ENCODE data around the gene FNIP2. TPM values are rescaled to one million over a fixed set of nuclear protein-coding genes. Genes with fewer than 3 reads are reported as not detected.
"Not testable (repeated sequence)": the region's sequence is repeated elsewhere in the genome, so short reads cannot be mapped to it uniquely, and the experiment has no call there.

Gene FNIP2
- total RNA-seq, 1 donor from 2014 or later: 56.0 TPM

DNA sequence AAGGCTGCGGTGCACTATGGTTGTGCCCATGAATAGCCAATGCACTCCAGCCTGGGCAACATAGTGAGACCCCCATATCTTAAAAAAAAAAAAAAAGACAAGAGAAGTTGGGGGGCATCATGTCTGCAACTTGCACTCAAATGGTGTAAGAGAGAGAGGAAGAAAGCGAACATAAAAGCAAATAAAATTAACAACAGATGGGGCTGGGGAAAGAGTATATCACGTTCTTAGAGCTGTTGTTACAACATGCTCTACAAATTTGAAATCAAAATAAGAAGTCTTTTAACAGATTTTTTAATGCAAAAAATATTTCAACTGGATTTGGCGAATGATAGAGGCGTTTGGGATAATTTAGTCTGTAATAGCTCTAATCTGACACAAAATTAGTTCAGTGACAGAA lies 144.9 kb downstream of the FNIP2 start:
- Mint-ChIP-seq H3K27ac (no peak overlapping the region), H3K36me3 (ENCODE audit: insufficient read depth) (peaks cover 2% of the 10 kb centered on the region), H3K9me3 (ENCODE audit: low read depth) (no peaks in the 10 kb centered on the region), H3K4me3 (ENCODE audit: low read depth) (no peak overlapping the region), H3K27me3 (no peaks in the 10 kb centered on the region), H3K4me1 (ENCODE audit: low read depth) (peaks cover 5% of the 10 kb centered on the region)
- TF ChIP-seq, protein P1, sequence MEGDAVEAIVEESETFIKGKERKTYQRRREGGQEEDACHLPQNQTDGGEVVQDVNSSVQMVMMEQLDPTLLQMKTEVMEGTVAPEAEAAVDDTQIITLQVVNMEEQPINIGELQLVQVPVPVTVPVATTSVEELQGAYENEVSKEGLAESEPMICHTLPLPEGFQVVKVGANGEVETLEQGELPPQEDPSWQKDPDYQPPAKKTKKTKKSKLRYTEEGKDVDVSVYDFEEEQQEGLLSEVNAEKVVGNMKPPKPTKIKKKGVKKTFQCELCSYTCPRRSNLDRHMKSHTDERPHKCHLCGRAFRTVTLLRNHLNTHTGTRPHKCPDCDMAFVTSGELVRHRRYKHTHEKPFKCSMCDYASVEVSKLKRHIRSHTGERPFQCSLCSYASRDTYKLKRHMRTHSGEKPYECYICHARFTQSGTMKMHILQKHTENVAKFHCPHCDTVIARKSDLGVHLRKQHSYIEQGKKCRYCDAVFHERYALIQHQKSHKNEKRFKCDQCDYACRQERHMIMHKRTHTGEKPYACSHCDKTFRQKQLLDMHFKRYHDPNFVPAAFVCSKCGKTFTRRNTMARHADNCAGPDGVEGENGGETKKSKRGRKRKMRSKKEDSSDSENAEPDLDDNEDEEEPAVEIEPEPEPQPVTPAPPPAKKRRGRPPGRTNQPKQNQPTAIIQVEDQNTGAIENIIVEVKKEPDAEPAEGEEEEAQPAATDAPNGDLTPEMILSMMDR (IDR thresholded peaks at IDR 0.05; ENCODE audit: unreplicated experiment): no peak
- DNase-seq (ENCODE audit: low spot score, unreplicated experiment): no peak

DNA sequence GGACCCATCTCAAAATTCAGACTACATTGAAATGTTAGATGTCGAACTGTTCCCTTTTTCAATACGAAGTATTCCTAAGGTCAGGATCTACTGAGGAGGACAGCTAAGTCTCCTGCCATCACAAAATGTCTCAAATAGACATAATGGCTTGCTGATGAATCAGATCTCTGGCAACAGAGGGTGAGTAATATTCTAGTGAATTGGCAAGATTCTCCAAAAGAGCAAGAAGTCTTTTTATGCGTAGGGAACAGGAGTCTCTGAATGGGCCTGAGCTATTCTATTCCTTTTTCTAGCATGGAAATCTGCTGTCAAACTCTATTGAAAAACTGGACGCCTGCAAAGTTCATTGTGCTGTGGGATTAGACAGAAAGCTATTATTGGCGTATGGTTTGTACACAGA lies 145.4 kb downstream of the FNIP2 start:
- peaks cover 2% of the 10 kb centered on the region for H3K36me3 Mint-ChIP-seq (ENCODE audit: insufficient read depth)
- no peak overlapping the region for H3K27ac Mint-ChIP-seq
- H3K27me3 Mint-ChIP-seq: no peaks in the 10 kb centered on the region
- no peaks in the 10 kb centered on the region for H3K9me3 Mint-ChIP-seq (ENCODE audit: low read depth)
- TF ChIP-seq, protein P1 (IDR thresholded peaks at IDR 0.05; ENCODE audit: unreplicated experiment): no peak
- H3K4me3 Mint-ChIP-seq (ENCODE audit: low read depth): no peak overlapping the region
- H3K4me1 Mint-ChIP-seq (ENCODE audit: low read depth): peaks cover 5% of the 10 kb centered on the region
- no peak for DNase-seq (ENCODE audit: low spot score, unreplicated experiment)

DNA sequence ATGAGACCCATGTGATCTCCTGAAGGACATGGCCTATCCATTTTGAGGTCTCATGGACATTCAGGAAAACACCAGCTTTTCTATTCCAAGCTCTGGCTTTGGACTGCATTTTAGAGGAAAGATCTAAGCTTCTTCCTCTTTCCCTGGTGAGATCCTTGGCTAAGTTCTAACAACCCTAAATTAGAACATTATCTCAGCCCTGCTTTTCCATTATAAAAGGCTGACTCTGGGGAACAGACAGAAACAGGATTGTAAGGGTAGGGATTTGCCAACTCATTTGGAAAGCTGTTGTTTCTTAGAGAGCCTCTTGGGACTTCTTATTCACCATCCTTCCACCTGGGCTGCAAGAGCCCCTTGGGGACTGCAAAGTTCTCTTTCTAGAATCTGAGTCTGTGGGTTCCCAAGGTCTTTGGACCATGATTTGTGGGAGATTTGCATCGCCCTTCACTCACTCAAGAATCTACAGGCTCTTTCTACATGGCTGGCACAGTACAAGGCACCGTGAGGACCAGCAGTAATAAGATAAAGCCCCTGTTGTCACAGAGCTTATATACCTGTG lies 146.9 kb downstream of the FNIP2 start:
- peaks cover 7% of the 10 kb centered on the region for H3K4me1 Mint-ChIP-seq (ENCODE audit: low read depth)
- no peak overlapping the region for H3K27ac Mint-ChIP-seq
- no peaks in the 10 kb centered on the region for H3K27me3 Mint-ChIP-seq

DNA sequence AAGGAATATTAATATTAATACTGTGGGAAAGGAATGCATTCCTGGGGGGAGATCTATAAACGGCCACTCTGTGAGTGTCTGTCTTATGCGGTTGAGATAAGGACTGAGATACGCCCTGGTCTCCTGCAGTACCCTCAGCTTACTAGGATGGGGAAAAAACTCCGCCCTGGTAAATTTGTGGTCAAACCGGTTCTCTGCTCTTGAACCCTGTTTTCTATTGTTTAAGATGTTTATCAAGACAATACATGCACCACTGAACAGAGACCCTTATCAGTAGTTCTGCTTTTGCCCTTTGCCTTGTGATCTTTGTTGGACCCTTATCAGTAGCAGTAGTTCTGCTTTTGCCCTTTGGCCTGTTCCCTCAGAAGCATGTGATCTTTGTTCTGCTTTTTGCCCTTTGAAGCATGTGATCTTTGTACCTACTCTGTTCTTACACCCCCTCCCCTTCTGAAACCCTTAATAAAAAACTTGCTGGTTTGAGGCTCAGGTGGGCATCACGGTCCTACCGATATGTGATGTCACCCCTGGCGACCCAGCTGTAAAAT lies 151.7 kb downstream of the FNIP2 start:
- DNase-seq (ENCODE audit: low spot score, unreplicated experiment); H3K36me3 Mint-ChIP-seq (ENCODE audit: insufficient read depth); H3K4me3 Mint-ChIP-seq (ENCODE audit: low read depth); H3K27me3 Mint-ChIP-seq; H3K4me1 Mint-ChIP-seq (ENCODE audit: low read depth): not testable (repeated sequence)
- Mint-ChIP-seq H3K27ac (peak overlapping the region; percentile 9), H3K9me3 (ENCODE audit: low read depth) (peaks cover 14% of the 10 kb centered on the region)

More for the DNA sequence above, 146.9 kb downstream of the FNIP2 start:
- Mint-ChIP-seq H3K9me3 (ENCODE audit: low read depth) (peaks cover 8% of the 10 kb centered on the region), H3K36me3 (ENCODE audit: insufficient read depth) (peaks cover 2% of the 10 kb centered on the region), H3K4me3 (ENCODE audit: low read depth) (no peak overlapping the region)
- no peak for DNase-seq (ENCODE audit: low spot score, unreplicated experiment)
- TF ChIP-seq, protein P1 (IDR thresholded peaks at IDR 0.05; ENCODE audit: unreplicated experiment): no peak

DNA sequence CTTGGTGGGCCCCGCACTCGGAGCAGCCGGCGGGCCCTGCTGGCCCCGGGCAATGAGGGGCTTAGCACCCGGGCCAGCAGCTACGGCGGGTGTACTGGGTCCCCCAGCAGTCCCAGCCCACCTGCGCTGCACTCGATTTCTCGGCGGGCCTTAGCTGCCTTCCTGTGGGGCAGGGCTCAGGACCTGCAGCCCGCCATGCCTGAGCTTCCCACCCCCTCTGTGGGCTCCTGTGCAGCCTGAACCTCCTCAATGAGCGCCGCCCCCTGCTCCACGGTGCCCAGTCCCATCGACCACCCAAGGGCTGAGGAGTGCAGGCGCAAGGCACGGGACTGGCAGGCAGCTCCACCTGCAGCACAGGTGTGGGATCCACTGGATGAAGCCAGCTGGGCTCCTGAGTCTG lies 158.9 kb downstream of the FNIP2 start:
- H3K4me3 Mint-ChIP-seq (ENCODE audit: low read depth); DNase-seq (ENCODE audit: low spot score, unreplicated experiment); H3K27ac Mint-ChIP-seq; H3K9me3 Mint-ChIP-seq (ENCODE audit: low read depth); H3K36me3 Mint-ChIP-seq (ENCODE audit: insufficient read depth); H3K4me1 Mint-ChIP-seq (ENCODE audit: low read depth); H3K27me3 Mint-ChIP-seq: not testable (repeated sequence)

DNA sequence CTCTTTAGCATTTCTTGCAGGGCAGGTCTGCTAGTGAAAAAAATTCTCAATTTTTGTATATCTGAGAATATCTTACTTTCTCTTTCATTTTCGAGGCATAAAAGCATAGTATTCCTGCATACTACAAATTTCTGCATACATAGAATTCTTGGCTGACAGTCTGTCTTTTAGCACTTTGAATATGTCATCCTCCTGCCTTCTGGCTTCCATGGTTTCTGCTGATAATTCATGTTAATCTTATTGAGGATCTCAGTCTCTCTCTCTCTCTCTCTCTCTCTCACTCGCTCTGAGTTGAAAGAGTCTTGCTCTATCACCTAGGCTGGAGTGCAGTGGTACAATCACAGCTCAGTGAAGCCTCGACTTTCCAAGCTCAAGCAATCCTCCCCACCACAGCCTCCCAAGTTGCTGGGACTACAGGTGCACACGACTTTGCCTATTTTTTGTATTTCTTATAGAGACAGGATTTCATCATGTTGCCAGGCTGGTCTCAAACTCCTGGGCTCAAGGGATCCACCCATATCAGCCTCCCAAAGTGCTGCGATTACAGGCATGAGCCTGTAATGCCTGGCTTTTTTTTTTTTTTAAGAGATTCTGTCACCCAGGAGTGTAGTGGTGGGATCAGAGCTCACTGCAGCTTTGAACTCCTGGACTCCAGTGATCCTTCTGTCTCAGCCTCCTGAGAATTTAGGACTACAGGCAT lies 161.3 kb downstream of the FNIP2 start:
- Mint-ChIP-seq H3K4me3 (ENCODE audit: low read depth) (no peak overlapping the region), H3K4me1 (ENCODE audit: low read depth) (no peaks in the 10 kb centered on the region), H3K36me3 (ENCODE audit: insufficient read depth) (peaks cover 2% of the 10 kb centered on the region), H3K9me3 (ENCODE audit: low read depth) (peaks cover 4% of the 10 kb centered on the region), H3K27me3 (no peaks in the 10 kb centered on the region), H3K27ac (no peak overlapping the region)
- DNase-seq (ENCODE audit: low spot score, unreplicated experiment): no peak
- TF ChIP-seq, protein P1 (IDR thresholded peaks at IDR 0.05; ENCODE audit: unreplicated experiment): no peak
